HEK293 (cell line): ENCODE measurements around the gene CLASRP.

Experiments
- CTCF ChIP-seq: fragments of 450-650 bp; formaldehyde crosslinking; IDR thresholded peaks from 2 replicates; pipeline ENCODE4 v1.5.1; 2016; ENCODE audit warnings: missing biosample characterization, missing genetic modification characterization
- GLIS1 ChIP-seq: fragments of 450-650 bp; formaldehyde crosslinking; IDR thresholded peaks from 2 replicates; pipeline ENCODE4 v1.5.1; 2016; ENCODE audit warnings: missing biosample characterization, missing genetic modification characterization
- SETDB1 ChIP-seq: IDR thresholded peaks from one replicate; pipeline ENCODE4 v1.6.1; 2017; ENCODE audit warnings: mild to moderate bottlenecking, low read length, moderate library complexity, mixed read lengths; ENCODE audit not compliant: insufficient read length
- ZBTB44 ChIP-seq: fragments of 450-650 bp; IDR thresholded peaks from 2 replicates; pipeline ENCODE4 v1.5.1; 2018; ENCODE audit warnings: missing biosample characterization, mild to moderate bottlenecking, missing genetic modification characterization
- ZNF274 ChIP-seq, 2 experiments: fragments of 200-500 bp in 1 of 2; fragments of 450-650 bp in 1 of 2; sonication (Bioruptor generic) in 1 of 2; formaldehyde crosslinking in 1 of 2; IDR thresholded peaks; 2 replicates each; pipeline versions ENCODE4 v1.5.1 to v1.6.1; 2014 to 2016; ENCODE audit warnings: borderline replicate concordance in 1 of 2, inconsistent platforms in 1 of 2, low read length in 1 of 2, missing biosample characterization in 1 of 2, missing genetic modification characterization in 1 of 2
- ZNF426 ChIP-seq: fragments of 450-650 bp; formaldehyde crosslinking; IDR thresholded peaks from 2 replicates; pipeline ENCODE4 v1.5.1; 2017; ENCODE audit warnings: missing biosample characterization, missing genetic modification characterization, mild to moderate bottlenecking, inconsistent platforms, moderate library complexity
- ZNF529 ChIP-seq: fragments of 450-650 bp; formaldehyde crosslinking; IDR thresholded peaks from 2 replicates; pipeline ENCODE4 v1.5.1; 2017; ENCODE audit warnings: missing genetic modification characterization, missing biosample characterization; ENCODE audit not compliant: insufficient replicate concordance
- ZNF549 ChIP-seq: fragments of 450-650 bp; IDR thresholded peaks from 2 replicates; pipeline ENCODE4 v1.5.1; 2018; ENCODE audit warnings: missing biosample characterization, missing genetic modification characterization, mild to moderate bottlenecking, inconsistent platforms, moderate library complexity
- TF ChIP-seq, protein P1 (sequence below): sonication (generic); formaldehyde crosslinking; IDR thresholded peaks from 2 replicates; pipeline ENCODE4 v1.8.1; 2022; ENCODE audit warnings: mild to moderate bottlenecking, moderate library complexity, missing genetic modification reagents

DNA sequence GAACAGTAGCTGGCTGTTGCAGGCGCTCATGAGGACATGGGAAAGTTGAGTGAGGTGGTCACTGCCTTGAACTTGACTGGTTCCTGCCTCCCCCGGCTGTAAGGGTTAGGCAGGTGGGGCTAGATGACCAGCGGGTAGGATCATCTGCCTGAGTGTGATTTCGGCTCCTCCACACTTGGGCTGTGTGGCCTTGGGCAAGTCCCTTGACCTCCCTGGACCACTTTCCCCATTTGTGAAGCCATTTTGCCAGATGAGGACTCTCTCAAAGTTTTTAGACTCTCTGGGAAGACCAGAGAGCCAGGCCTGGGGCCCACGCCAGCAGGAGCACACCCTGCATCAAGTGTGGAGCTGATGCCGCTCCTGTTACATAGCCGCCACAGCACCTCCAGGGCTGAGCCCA, 63.6 kb downstream of the CLASRP start:
- TF ChIP-seq CTCF (tag by site-specific recombination) (no peak), SETDB1 (no peak), ZNF426 (no peak), ZNF274 (IDR thresholded peaks at IDR 0.05; ENCODE audit: low read length) (no peak), ZNF274 (tag by site-specific recombination; IDR thresholded peaks at IDR 0.05; ENCODE audit: borderline replicate concordance) (no peak), ZBTB44 (tag by site-specific recombination) (no peak), ZNF549 (tag by site-specific recombination) (no peak), ZNF529 (tag by site-specific recombination) (no peak), GLIS1 (no peak)
- TF ChIP-seq, protein P1, sequence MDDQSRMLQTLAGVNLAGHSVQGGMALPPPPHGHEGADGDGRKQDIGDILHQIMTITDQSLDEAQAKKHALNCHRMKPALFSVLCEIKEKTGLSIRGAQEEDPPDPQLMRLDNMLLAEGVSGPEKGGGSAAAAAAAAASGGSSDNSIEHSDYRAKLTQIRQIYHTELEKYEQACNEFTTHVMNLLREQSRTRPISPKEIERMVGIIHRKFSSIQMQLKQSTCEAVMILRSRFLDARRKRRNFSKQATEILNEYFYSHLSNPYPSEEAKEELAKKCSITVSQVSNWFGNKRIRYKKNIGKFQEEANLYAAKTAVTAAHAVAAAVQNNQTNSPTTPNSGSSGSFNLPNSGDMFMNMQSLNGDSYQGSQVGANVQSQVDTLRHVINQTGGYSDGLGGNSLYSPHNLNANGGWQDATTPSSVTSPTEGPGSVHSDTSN (CRISPR knock-in tag), result no peak
